OCI-LY1 (cell line): ENCODE measurements around the gene PPP1R14C.

Experiments used
- H2AFZ ChIP-seq: fragments of 200-600 bp; sonication (generic), shearing (Covaris generic); 2 replicates; pipeline ENCODE4 v1.6.0; 2014; ENCODE audit warnings: antibody characterized with exemption, mild to moderate bottlenecking, low read length
- H3F3A ChIP-seq: fragments of 200-600 bp; sonication (generic), shearing (Covaris generic); 2 replicates; pipeline ENCODE4 v1.6.0; 2014; ENCODE audit warnings: mild to moderate bottlenecking, antibody characterized with exemption, low read length, moderate library complexity; ENCODE audit not compliant: insufficient read depth
- H3K27ac ChIP-seq: fragments of 200-600 bp; sonication (generic); 2 replicates; pipeline ENCODE4 v1.5.1; 2014; ENCODE audit warnings: low read length, mixed run types, mild to moderate bottlenecking, low read depth; ENCODE audit not compliant: poor library complexity, severe bottlenecking
- H3K27me3 ChIP-seq: fragments of 200-600 bp; sonication (generic); 2 replicates; pipeline ENCODE4 v1.6.0; 2014; ENCODE audit warnings: antibody characterized with exemption, mild to moderate bottlenecking, low read length, moderate library complexity; ENCODE audit not compliant: insufficient read depth
- H3K36me3 ChIP-seq: fragments of 200-600 bp; sonication (generic); 2 replicates; pipeline ENCODE4 v1.6.1; 2014; ENCODE audit warnings: mild to moderate bottlenecking, antibody characterized with exemption, low read length, moderate library complexity, mixed read lengths; ENCODE audit not compliant: insufficient read depth
- H3K4me1 ChIP-seq: fragments of 200-600 bp; sonication (generic); 2 replicates; pipeline ENCODE4 v1.5.1; 2014; ENCODE audit warnings: mild to moderate bottlenecking, low read length, moderate library complexity; ENCODE audit not compliant: insufficient read depth, severe bottlenecking
- H3K4me2 ChIP-seq: fragments of 200-600 bp; sonication (generic), shearing (Covaris generic); 2 replicates; pipeline ENCODE4 v1.6.1; 2014; ENCODE audit warnings: low read length
- H3K4me3 ChIP-seq: fragments of 200-600 bp; sonication (generic); 2 replicates; pipeline ENCODE4 v1.5.1; 2014; ENCODE audit warnings: low read length, low read depth, mild to moderate bottlenecking, mixed read lengths; ENCODE audit not compliant: poor library complexity, severe bottlenecking
- H3K79me2 ChIP-seq: fragments of 200-600 bp; shearing (Covaris generic); 2 replicates; pipeline ENCODE4 v1.6.1; 2016; ENCODE audit warnings: mixed run types, low read length, mixed read lengths; ENCODE audit not compliant: insufficient read depth
- H3K9ac ChIP-seq: fragments of 200-600 bp; sonication (generic), shearing (Covaris generic); 2 replicates; pipeline ENCODE4 v1.6.1; 2014; ENCODE audit warnings: mild to moderate bottlenecking, low read length, mixed read lengths
- H3K9me2 ChIP-seq: fragments of 200-600 bp; sonication (generic), shearing (Covaris generic); 2 replicates; pipeline ENCODE4 v1.6.1; 2014; ENCODE audit warnings: low read depth, mild to moderate bottlenecking, low read length, mixed read lengths
- H3K9me3 ChIP-seq: fragments of 200-600 bp; shearing (Covaris generic); 2 replicates; pipeline ENCODE4 v1.6.1; 2014; ENCODE audit warnings: low read length, mixed read lengths
- H4K20me1 ChIP-seq: fragments of 200-600 bp; sonication (generic), shearing (Covaris generic); 2 replicates; pipeline ENCODE4 v1.6.0; 2016; ENCODE audit warnings: mild to moderate bottlenecking, low read length; ENCODE audit not compliant: insufficient read depth
- EZH2 ChIP-seq: fragments of 200-600 bp; sonication (generic), shearing (Covaris generic); IDR thresholded peaks from 2 replicates; pipeline ENCODE4 v1.8.0; 2017; ENCODE audit warnings: borderline replicate concordance, mixed run types, mild to moderate bottlenecking, antibody characterized with exemption, low read length, moderate library complexity, mixed read lengths
- TF ChIP-seq, protein P1 (sequence below): fragments of 200-600 bp; sonication (generic), shearing (Covaris generic); IDR thresholded peaks from 2 replicates; pipeline ENCODE4 v1.5.1; 2017; ENCODE audit warnings: mild to moderate bottlenecking, antibody characterized with exemption, low read length, moderate library complexity, mixed read lengths

The PPP1R14C gene

DNA sequence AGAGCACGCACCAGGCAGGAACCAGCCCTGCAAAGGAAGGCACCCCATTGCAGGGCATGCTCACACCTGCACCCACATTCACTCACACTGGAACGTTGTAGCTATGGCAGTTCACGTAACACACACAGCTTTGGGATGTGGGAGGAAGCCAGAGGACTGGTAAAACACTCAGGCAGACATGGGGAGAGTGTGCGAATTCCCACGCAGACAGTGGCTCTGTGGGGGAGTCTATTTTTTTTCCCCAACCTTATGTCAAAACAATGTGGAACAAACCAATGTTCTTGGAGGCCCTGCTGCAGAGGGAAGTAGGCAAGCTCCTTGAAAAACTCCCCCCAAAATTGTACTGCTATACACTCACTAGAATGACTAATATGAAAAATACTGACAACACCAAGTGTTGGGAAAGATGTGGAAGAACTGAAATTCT is 91.0 kb downstream of the PPP1R14C start:
- 0 out of 2 replicates have a peak, but pooled peaks cover 3% of the 10 kb centered on the region for H3K9me3 ChIP-seq
- no peak overlapping the region for H3K4me3 ChIP-seq
- H3K79me2 ChIP-seq = no peaks in the 10 kb centered on the region
- H3K9ac ChIP-seq = no peak overlapping the region
- no peaks in the 10 kb centered on the region for H3K4me1 ChIP-seq
- TF ChIP-seq, protein P1, sequence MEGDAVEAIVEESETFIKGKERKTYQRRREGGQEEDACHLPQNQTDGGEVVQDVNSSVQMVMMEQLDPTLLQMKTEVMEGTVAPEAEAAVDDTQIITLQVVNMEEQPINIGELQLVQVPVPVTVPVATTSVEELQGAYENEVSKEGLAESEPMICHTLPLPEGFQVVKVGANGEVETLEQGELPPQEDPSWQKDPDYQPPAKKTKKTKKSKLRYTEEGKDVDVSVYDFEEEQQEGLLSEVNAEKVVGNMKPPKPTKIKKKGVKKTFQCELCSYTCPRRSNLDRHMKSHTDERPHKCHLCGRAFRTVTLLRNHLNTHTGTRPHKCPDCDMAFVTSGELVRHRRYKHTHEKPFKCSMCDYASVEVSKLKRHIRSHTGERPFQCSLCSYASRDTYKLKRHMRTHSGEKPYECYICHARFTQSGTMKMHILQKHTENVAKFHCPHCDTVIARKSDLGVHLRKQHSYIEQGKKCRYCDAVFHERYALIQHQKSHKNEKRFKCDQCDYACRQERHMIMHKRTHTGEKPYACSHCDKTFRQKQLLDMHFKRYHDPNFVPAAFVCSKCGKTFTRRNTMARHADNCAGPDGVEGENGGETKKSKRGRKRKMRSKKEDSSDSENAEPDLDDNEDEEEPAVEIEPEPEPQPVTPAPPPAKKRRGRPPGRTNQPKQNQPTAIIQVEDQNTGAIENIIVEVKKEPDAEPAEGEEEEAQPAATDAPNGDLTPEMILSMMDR = no peak
- no peak for TF ChIP-seq EZH2
- H4K20me1 ChIP-seq = no peaks in the 10 kb centered on the region
- no peak overlapping the region for H2AFZ ChIP-seq
- H3K9me2 ChIP-seq = no peaks in the 10 kb centered on the region
- H3F3A ChIP-seq = no peaks in the 10 kb centered on the region
- no peaks in the 10 kb centered on the region for H3K36me3 ChIP-seq
- H3K4me2 ChIP-seq = no peak overlapping the region
- peaks cover 8% of the 10 kb centered on the region; the same call in 1 of the 2 replicates for H3K27me3 ChIP-seq
- H3K27ac ChIP-seq = no peak overlapping the region

DNA sequence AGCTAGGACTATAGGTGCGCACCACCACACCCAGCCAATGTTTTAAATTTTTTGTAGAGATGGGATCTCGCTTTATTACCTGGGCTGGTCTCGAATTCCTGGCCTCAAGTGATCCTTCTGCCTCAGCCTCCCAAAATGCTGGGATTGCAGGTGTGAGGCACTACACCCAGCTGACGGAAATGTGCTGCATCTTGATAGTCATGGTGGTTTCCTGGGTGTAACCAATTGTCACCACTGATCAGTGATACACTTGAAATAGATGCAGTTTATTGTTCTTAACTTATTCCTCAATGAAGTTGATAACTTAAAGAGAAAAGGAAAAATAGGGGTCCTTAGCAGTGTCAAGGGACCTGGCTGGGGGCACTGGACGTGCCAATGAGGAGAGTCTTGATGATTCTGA is 92.4 kb downstream of the PPP1R14C start:
- no peaks in the 10 kb centered on the region for H3K36me3 ChIP-seq
- no peaks in the 10 kb centered on the region for H3K9me2 ChIP-seq
- no peak overlapping the region for H3K4me3 ChIP-seq
- no peak overlapping the region for H3K9ac ChIP-seq
- H2AFZ ChIP-seq = no peak overlapping the region
- 0 out of 2 replicates have a peak, but pooled peaks cover 5% of the 10 kb centered on the region for H3K9me3 ChIP-seq
- H3K4me1 ChIP-seq = no peaks in the 10 kb centered on the region
- H3K4me2 ChIP-seq = no peak overlapping the region
- H3K27me3 ChIP-seq = peaks cover 4% of the 10 kb centered on the region; the same call in 1 of the 2 replicates
- no peaks in the 10 kb centered on the region for H4K20me1 ChIP-seq
- TF ChIP-seq, protein P1 = no peak
- TF ChIP-seq EZH2 = no peak
- H3F3A ChIP-seq = no peaks in the 10 kb centered on the region
- H3K79me2 ChIP-seq = no peaks in the 10 kb centered on the region
- no peak overlapping the region for H3K27ac ChIP-seq

DNA sequence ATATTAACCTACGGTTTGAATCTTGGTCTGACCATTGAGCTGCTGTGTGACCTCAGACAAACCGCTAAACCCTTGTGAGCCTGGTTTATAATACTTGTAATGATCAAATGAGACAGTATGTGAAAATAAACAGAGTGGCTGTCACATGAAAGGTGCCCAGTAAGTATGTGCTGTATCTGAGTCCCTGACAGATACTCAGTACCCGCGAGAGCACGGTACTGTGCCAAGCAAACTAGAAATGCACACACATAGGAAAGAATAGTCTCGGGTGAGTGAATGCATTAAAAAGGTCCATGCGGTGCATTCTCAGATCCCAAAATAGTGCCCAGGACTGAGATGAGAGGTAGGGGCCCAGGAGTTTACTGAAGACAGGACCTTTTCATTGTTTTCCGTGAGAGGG is 93.3 kb downstream of the PPP1R14C start:
- H3K9ac ChIP-seq = no peak overlapping the region
- H2AFZ ChIP-seq = no peak overlapping the region
- 0 out of 2 replicates have a peak, but pooled peaks cover 6% of the 10 kb centered on the region for H3K9me3 ChIP-seq
- TF ChIP-seq, protein P1 = no peak
- no peak for TF ChIP-seq EZH2
- no peaks in the 10 kb centered on the region for H3K79me2 ChIP-seq
- H3K4me1 ChIP-seq = no peaks in the 10 kb centered on the region
- no peaks in the 10 kb centered on the region for H3K36me3 ChIP-seq
- no peaks in the 10 kb centered on the region for H4K20me1 ChIP-seq
- H3K27me3 ChIP-seq = peaks cover 4% of the 10 kb centered on the region; the same call in 1 of the 2 replicates
- no peaks in the 10 kb centered on the region for H3F3A ChIP-seq
- no peak overlapping the region for H3K27ac ChIP-seq
- no peaks in the 10 kb centered on the region for H3K9me2 ChIP-seq
- H3K4me3 ChIP-seq = no peak overlapping the region
- H3K4me2 ChIP-seq = no peak overlapping the region
